GM18498 (cell line): ENCODE data around the gene ELAVL3.
"Not testable (repeated sequence)": the region's sequence is repeated elsewhere in the genome, so short reads cannot be mapped to it uniquely, and the experiment has no call there.

Source experiments
- ATAC-seq: cut with Tn5 transposase; IDR thresholded peaks from one replicate; pipeline ENCODE4 v1.9.1; 2021; ENCODE audit warnings: mild to moderate bottlenecking, moderate library complexity; ENCODE audit not compliant: unreplicated experiment

The ELAVL3 gene

DNA sequence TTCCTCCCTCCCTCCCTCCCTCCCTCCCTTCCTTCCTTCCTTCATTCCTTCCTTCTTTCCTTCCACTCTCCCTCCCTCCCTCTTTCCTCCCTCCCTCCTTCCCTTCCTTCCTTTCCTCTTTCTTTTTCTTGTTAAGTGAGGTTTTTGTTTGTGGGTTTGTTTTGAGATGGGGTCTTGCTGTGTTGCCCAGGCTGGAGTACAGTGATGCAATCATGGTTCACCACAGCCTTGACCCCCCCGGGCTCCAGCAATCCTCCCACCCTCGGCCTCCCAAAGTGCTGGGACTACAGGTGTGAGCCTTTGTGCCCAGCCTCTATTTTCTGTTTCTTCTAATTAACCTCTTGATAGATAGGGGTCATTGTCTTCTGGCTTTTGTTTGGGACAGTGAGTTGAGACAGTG, 19.4 kb downstream of the ELAVL3 start:
- no peak for ATAC-seq

DNA sequence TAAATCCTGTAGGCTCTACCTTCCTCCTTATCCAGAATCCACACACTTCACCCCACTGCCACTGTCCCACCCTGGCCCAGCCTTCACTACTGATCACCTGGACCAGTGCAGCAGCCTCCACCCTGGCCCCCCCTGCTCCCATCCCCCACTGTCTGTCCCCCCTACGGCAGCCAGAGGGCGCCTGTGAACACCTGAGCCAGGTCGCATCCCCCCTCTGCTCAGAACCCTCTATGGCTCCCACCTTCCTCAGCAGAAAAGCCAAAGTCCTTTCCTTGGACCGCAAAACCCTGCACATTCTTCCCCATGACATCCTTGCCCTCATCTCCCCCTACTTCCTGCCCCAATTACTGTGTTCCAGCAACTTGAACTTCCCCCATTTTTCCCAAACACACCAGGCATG, 20.6 kb downstream of the ELAVL3 start:
- ATAC-seq: no peak

DNA sequence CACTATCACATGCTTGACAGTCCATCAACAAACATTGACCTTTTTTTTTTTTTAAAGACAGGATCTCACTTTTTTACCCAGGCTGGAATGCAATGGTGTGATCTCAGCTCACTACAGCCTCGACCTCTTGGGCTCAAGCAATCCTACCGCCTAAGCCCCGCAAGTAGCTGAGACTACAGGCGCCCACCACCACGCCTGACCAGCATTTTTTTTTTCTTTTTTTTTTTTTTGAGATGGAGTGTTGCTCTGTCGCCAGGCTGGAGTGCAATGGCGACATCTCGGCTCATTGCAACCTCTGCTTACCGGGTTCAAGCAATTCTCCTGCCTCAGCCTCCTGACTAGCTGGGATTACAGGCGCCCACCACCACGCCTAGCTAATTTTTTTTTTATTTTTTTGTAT, 21.9 kb downstream of the ELAVL3 start:
- not testable (repeated sequence) for ATAC-seq

DNA sequence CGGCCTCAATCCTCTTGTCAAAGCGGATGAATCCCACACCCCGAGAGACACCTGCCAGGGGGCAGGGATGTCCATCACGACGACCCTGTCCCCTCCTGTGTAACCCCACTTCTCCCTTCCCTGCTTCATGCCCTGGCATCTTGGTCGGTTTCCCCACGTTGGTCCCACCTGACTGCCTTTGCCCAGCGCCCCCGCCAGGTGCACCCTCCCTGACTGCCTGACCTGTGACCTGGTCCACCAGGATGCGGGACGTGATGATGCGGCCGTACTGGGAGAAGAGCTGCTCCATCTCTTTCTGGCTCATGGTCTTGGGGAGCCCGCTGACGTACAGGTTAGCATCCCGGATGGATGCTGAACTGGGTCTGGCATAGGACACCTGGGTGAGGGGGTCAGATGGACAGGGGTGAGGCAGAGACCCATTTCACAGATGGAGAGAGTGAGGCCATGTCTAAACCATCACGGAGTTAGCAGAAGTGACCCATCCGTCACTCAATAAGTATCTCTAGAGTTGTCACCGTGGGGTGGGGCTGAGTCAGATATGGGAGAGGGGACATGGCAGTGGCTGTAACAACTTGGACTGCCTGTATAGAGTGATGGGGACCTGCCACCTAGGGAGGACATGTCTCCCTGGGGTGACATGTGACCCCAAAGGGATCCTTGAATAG, 22.5 kb downstream of the ELAVL3 start:
- ATAC-seq: no peak

DNA sequence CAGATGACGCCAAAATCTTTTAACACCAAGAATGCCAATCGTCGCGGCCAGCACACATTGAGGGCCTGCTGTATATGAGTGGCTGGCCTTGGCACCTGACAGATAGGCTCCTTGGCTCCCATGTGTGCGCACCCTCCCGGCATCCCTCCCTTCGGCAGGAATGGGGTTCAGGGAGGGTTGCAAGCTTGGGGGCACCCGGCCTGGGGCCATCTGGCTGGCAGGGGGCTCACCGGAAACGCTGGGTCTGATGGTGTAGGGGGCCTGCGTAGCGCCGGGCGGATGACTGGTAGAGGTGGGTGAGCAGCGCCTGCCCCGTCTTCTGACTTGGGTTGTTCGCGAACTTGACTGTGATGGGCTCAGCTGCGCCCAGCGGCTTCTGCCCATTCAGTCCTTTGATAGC, 23.0 kb downstream of the ELAVL3 start:
- no peak for ATAC-seq

DNA sequence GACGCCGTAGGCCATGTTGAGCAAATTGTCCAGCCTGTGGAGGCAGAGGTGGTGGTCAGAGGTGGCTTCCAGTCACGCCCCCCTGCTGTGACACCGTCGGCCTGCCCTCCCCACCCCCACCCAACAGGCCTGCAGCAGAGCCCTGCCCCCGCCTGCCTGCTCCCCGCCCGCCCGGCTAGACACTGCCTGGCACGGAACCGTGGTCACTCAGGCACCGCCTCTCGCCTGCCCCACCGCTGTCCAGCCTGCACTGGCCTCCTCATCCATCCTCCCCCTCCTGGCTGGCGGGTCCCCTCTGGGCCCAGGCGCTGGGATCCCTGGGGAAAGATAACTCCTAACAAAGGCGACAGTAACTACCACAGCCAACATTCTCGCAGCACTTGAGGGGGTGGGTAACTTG, 23.7 kb downstream of the ELAVL3 start:
- no peak for ATAC-seq

DNA sequence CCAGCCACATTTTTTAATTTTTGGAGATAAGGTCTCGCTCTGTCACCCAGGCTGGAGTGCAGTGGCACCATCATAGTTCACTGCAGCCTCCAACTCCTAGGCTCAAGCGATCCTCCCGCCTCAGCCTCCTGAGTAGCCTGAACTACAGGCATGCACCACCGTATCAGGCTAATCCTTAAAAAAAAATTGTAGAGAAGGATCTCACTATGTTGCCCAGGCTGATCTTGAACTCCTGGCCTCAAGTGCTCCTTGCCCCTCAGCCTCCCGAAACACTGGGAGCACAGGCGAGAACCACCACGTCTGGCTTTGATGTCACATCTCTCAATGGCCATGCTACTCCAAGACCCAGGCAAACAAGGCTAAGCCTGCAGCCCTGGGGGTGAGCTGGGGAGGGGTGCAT, 24.2 kb downstream of the ELAVL3 start:
- no peak for ATAC-seq

DNA sequence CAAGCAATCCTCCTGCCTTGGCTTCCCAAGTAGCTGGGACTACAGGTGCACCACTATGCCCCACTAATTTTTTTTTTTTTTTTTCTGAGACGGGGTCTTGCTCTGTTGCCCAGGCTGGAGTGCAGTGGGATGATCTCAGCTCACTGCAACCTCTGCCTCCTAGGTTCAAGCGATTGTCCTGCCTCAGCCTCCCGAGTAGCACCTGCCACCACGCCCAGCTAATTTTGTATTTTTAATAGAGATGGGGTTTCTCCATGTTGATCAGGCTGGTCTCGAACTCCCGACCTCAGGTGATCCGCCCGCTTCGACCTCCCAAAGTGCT, 25.7 kb downstream of the ELAVL3 start:
- not testable (repeated sequence) for ATAC-seq

DNA sequence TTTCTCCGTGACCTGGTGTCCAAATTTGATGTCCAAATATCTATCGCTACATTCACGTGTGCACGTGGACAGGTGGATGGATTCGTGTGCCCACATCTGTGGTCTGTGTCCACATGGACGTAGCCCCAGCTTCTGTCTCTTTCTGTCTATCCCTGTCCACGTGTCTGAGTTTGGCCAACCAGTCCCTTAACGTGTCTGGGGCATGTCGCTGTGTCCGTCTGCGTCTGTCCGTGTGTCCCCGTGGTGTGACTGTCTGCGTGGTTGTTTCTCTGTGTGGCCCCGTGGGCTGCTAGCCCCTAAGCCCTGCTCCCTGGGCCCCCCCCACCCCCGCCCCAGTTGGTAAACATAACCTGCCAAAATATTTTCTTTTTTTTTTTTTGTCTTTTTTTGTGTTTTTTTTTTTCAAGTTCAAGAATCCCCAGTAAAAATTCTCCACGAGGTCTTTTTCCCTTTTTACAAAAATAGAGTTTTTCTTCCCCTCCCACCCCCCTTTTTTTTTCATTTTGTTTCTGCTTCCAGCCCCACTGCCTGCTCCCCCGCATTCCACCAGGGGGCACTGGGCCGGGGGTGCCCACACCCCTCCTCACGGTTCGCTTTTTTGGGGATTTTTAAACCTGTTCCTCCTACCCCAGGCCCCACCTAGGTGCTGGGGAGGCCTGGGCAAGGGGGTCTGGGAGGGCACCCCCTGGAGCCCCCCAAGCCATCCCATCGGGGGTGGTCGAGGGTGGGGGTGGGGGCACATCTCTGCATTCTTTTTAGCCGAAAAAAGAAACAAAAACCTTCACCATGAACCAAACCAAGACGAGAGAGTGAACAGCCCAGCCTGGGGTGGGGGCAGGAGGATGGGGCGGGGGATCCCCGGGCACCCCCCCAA, 27.1 kb downstream of the ELAVL3 start:
- ATAC-seq: no peak

DNA sequence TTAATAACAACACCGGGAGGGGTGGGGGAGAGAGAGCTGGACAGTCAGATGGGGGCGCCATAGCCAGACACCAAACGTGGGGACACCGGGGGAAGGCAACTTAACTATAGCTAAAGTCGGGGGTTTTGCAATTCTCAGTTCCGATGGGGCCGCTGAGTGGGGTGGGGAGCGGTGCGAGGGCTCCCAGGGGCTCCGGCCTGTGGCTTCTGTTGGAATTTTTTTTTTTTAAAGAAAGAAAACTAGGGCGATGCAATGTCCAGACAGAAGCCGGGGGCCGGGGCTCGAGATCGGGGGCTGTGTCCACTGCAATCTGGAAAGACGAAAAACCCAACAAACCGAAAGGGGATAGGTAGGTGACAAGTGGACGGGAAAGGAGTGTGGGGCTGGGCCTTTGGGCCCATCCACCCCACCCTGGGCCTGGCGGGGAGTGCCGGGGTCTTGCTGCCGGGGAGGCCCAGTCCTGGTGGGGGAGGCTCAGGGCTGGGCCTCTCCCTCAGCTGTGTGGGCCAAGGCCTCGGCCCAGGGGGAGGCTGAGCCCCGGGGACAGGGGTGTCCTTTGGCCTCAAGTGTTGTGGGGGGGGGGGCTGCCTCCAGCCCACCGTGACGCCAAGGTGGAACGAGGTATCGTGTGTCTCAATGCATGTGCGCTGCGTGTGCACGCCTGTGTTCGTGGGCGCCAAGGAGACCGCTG, 28.1 kb downstream of the ELAVL3 start:
- no peak for ATAC-seq

DNA sequence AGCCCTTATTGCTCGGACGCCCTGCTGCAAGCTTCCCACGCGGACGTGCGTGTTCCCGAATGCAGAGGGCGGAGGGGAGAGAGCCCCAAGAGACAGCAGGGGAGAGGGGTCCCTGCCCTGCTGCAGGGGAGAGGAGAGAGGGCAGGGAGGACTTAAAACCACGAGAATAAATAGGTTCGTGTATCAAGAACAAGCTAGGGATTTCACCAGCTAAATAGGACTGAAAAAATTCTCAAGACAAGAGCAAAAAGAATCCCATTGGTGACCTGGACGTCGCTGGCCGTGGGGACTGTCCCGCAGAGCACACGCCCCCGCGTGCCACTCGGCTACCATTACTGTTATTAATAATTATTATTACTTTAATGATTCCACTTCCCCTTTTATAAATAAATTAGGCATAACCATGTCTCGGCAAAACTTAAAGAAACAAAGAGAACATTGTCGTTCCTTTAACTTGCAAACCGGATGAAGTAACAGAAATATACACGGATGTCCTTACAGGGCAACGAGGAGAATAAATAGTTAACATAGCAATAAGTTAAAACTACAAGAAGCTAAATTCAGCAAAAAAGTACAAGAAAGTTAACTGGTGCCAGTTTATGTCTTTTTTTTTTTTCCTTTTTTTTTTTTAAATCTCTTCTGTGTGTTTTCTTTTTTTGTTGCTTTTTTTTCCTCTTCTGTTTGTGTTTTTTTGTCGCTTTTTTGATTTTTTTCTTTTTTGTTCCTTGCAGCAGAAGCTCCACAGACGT, 28.8 kb downstream of the ELAVL3 start:
- no peak for ATAC-seq

DNA sequence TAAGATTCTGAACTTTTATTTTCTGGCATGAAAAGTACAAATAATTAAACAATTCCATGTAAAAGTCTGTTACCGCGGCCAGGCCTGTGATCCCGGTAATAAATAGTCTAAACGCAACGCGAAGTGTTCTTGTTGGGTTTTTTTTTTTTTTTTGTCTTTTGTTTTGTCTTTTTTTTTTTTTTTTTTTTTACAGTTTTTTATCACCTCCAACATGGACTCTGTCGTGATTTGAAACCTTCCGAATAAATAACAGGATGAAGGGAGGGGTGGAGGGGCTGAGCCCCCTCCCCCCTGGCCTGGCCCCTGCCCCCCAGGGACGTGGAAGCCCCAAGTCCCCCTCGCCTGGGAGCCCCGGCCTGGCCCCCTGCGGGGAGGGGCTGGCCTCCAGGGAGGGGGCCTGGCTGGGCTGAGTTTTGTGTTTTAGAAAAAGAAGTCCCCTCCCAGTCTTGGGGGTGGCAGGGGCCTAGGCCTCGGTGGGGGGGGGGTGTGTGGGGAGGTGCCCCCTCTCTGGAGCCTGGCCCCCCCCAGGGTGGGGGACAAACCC, 29.4 kb downstream of the ELAVL3 start:
- ATAC-seq: no peak

DNA sequence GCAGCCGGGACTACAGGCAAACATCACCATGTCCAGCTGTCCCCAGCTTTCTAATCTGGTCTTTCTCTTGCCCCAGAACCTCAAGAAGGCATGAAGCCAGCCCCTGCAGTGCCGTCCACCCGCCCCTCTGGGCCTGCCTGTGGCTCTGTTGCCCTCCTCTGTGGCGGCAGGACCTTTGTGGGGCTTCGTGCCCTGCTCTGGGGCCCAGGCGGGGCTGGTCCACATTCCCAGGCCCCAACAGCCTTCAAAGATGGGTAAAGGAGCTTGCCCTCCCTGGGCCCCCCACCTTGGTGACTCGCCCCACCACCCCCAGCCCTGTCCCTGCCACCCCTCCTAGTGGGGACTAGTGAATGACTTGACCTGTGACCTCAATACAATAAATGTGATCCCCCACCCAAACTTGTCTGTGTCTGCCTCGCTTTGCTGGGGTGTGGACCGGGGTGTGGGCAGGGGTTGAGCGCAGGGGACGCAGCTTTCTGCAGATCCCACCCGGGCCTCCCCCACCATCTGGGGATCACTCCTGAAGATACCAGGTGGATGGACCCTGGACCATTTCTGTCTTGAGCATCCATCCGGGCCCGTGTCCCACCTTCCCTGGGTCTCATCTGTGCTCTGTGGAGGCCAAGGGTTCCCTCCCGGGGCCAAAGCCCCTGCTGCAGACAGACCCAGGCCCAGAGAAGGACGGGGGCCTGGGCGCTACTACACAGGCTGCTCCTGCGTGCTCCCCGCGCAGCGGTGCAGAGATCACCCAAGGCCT, 30.1 kb downstream of the ELAVL3 start:
- ATAC-seq: no peak

DNA sequence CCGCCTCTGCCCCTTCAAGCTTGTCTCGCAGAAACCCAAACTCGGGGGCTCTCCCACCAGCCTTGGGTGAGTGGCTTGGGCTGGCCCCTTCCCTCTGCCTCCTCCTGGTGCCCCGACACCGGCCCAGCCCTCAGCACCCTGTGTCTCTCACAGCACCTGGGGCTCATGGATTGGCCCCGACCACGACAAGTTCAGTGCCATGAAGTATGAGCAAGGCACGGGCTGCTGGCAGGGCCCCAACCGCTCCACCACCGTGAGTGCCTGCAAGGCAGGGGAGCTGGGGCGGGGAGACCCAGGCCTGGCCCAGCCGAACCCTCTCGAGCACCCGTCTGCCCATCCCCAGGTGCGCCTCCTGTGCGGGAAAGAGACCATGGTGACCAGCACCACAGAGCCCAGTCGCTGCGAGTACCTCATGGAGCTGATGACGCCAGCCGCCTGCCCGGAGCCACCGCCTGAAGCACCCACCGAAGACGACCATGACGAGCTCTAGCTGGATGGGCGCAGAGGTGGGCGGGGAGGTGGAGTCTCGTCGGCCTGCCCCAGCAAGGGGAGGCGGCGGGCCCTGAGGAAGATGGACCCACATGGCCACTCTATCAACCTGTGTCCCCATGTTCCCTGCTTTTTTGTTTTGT, 31.8 kb downstream of the ELAVL3 start:
- ATAC-seq: no peak

DNA sequence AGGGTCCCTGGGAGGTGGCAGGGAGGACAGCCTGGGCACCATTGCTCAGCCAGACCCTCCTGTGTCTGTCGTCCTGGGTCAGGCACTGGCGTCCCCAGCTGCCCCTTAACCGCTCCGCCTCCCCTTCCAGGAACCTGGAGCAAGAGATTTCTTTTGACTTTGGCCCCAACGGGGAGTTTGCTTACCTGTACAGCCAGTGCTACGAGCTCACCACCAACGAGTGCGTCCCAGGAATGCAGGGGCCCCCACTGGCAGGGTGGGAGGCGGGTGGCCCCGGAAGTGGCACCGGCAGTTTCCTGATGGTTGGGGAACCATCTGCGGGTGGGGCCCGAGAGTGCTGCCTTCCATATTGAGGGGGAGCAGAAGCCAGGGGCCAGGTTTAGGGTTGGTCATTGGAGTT, 32.4 kb downstream of the ELAVL3 start:
- no peak for ATAC-seq

DNA sequence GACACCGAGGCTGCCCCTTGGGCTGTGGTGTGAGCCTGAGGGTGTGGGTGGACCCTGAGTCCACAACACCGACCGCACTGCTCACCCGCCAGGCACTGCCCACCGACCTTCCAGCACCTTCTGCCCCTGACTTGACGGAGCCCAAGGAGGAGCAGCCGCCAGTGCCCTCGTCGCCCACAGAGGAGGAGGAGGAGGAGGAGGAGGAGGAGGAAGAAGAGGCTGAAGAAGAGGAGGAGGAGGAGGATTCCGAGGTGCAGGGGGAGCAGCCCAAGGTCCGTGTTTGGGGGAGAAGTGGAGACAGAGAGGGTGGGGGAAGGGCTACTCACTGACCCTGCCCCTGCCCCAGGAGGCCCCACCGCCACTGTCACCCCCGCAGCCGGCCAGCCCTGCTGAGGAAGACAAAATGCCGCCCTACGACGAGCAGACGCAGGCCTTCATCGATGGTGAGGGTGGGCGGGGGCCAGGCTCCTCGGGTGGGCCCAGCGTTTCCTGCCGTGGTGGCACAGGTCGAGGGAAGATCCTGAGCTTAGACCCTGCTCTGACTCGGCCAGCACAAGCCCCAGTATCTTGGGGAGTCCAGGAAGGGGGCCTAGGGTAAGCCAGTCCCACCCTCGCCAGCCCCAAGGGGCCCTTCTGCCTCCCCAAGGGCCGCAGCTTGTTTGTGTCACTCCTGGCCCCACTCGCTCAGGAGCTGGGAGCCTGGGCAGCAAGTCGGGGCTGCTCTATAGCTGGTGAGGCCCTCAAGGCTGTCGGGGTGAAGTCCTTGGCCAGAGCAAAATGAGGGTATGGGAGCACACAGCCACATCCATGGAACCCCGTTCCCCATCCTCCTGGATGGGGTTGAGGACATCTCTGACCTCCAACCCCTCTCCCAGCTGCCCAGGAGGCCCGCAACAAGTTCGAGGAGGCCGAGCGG, 33.2 kb downstream of the ELAVL3 start:
- ATAC-seq: no peak

DNA sequence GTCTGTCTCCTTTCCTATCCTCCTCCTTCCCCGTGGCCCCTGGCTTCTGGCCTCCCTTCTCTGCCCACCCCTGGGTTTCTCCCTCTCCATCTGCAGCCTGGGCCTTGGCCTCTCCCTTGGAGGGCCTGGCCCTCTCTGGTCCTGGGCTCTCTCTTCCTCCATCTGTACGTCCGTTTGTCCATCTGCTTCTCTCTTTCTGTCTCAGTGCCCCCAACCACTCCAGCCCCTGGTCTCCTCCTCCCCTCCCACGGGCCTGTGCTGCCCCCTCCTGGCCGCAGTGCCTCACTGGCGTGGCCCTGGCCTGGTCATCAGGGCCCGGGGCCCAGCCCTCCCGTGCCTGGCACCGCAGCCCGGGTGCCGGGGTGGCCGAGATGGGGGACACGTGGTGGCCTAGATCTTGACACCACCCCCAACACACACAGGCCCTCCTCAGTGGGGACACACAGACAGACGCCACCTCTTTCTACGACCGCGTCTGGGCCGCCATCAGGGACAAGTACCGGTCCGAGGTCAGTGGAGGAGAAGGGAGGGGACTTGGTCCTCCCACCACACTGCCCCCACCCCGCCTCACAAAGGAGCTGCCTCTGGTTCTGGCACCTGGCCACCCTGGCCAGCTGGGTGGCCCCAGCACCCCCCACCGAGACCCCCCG, 34.1 kb downstream of the ELAVL3 start:
- ATAC-seq: no peak

DNA sequence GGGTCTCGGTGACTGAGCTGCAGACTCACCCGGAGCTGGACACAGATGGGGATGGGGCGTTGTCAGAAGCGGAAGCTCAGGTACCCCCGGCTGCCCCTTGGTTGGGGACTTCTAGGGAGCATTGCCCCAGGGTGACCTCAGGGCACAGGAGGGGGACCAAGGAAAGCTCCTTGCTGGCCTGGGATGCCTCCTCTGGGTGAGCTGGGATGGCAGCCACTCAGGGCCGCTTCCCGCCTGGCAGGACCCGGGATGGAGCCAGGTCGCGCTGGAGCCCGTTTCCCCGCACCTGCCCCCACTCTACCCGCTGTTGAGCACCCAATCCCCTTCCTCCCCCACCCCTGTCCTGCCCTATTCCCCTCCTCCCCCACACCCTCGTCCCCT, 34.6 kb downstream of the ELAVL3 start:
- no peak for ATAC-seq
